ENCODE measurements around the gene RPTOR.

The RPTOR gene

DNA sequence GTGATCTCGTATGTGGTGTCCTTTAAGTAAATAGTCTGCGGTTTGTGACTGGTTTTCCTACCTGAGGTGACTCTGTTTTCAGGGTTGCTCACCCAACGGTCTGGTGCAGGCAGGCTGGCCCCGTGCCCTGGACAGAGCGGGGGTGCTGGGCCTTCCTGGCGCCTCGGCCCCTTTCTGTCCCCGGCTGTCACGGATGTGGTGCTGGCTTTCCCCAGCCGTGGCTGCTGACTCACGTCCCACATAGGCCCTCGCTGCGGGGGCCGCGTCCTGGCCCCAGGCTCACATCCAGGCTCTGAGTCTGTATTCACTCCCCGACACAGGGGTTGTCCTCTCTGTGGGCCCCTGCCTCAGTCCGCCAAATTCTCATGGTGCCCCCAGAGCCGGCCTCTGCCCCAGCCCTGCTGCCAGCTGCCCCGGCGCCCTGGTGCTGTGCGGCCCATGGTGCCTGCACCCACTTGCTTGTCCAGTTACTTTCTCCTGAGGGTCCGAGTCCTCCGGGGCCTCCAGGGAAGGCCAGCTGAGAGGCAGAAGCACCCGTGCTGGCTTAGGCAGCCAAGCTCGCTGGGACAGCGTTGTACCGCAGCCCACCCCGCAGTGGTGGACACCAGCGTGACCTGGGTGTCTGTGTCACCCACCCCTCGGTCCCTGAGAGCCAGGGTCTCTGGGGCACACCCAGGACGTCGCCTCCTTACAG is 452.9 kb downstream of the RPTOR start (continued):
- no peak for TF ChIP-seq ZNF214 (tag by site-specific recombination; IDR thresholded peaks at IDR 0.05; ENCODE audit: borderline replicate concordance)
- no peak for TF ChIP-seq ZIC2 (tag by site-specific recombination; IDR thresholded peaks at IDR 0.05)

DNA sequence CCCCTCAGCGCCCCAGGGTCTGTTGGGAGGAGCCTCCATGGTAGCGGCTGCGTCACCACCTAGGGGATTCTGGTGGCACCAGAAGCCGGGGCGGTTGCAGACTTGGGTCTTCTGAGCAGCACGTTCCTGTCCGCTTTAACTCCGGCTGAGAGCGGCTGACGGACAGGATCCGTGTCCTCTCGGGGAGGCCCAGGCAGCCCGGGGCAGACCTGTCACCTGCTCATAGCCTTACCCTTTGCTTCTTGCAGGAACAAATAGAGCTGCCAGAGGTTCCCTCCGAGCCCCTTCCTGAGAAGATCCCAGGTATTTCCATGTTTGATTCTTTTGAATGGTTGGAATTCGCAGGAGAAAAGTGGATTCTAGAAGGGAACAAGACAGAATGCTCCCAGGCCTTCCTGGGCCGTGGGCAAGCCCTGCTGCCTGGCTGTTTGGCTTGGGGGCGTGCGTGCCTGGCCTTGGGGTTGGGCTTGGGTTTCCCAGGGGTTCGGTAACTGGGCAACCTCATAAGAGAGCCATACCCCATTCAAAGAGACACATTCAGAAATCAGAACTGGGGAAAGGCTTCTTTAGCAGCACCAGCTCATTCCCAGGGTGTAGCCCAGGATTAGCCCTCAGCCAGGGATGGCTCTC is 453.6 kb downstream of the RPTOR start:
- ChIA-PET CTCF (no interaction called here), POLR2A (no interaction called here)
- TF ChIP-seq, protein P1, sequence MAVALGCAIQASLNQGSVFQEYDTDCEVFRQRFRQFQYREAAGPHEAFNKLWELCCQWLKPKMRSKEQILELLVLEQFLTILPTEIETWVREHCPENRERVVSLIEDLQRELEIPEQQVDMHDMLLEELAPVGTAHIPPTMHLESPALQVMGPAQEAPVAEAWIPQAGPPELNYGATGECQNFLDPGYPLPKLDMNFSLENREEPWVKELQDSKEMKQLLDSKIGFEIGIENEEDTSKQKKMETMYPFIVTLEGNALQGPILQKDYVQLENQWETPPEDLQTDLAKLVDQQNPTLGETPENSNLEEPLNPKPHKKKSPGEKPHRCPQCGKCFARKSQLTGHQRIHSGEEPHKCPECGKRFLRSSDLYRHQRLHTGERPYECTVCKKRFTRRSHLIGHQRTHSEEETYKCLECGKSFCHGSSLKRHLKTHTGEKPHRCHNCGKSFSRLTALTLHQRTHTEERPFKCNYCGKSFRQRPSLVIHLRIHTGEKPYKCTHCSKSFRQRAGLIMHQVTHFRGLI (tag by site-specific recombination; IDR thresholded peaks at IDR 0.05) = no peak
- no peak for TF ChIP-seq ZNF184 (tag by site-specific recombination; IDR thresholded peaks at IDR 0.05)
- TF ChIP-seq ZFP37 (tag by site-specific recombination; IDR thresholded peaks at IDR 0.05) = no peak
- TF ChIP-seq GLIS2 (tag by site-specific recombination; IDR thresholded peaks at IDR 0.05) = no peak
- peaks cover 7% of the 10 kb centered on the region for H3K4me1 ChIP-seq (ENCODE audit: control insufficient read depth, insufficient read depth, low read length)
- H3K4me3 ChIP-seq (ENCODE audit: low read depth, low read length) = no peak overlapping the region
- H3K9me3 ChIP-seq (ENCODE audit: control insufficient read depth, insufficient read depth, low read depth, low read length) = no peaks in the 10 kb centered on the region
- H3K36me3 ChIP-seq (ENCODE audit: control insufficient read depth in 2 of 2, insufficient read depth in 1 of 2, low read length in 2 of 2) = peaks cover 0 to 54% of the 10 kb centered on the region in 2 experiments; a peak in 2 of 3 replicates
- H3K27ac ChIP-seq (ENCODE audit: extremely low read depth, low read depth, low read length) = no peak overlapping the region

DNA sequence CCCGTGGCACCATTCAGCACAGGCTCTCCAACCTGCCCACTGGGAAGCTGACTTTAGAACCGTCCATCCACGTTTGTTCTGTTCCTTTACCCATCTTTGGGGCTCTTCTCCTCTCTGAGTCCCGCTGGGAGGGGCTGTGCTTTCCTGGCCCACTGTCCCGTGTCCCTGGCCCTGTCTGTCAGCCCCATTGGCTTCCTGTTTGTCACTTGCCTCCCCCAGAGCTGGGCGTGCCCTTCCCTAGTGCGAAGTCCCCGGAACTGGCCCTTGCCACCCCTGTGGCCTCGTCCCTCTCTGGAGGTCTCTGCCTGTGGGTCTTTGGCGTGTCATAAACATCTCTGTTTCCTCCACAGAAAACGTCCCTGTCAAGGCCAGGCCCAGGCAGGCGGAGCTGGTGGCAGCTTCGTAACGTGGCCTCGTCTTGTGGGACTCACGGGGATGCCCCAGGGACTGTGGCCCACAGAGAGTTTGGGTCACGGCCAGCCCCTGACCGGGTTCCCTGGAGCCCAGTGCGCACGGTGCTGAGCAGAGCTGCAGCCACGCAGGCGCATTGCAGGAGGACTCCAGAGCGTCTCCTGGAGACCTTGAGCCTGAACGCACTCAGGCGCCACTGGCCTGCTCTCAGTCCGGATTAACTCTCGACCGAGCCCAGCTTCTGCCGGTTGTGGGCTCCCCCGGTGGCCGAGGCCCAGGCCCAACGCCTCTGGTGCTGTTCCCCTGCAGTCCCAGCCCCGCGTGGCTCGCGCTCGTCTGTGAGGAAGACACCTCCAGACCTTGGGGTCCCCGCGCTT is 454.3 kb downstream of the RPTOR start:
- peaks cover 0 to 54% of the 10 kb centered on the region in 2 experiments; a peak in 2 of 3 replicates for H3K36me3 ChIP-seq (ENCODE audit: control insufficient read depth in 2 of 2, insufficient read depth in 1 of 2, low read length in 2 of 2)
- peaks cover 10% of the 10 kb centered on the region for H3K4me1 ChIP-seq (ENCODE audit: control insufficient read depth, insufficient read depth, low read length)
- no peak overlapping the region for H3K27ac ChIP-seq (ENCODE audit: extremely low read depth, low read depth, low read length)
- no peak overlapping the region for H3K4me3 ChIP-seq (ENCODE audit: low read depth, low read length)
- TF ChIP-seq, protein P2, sequence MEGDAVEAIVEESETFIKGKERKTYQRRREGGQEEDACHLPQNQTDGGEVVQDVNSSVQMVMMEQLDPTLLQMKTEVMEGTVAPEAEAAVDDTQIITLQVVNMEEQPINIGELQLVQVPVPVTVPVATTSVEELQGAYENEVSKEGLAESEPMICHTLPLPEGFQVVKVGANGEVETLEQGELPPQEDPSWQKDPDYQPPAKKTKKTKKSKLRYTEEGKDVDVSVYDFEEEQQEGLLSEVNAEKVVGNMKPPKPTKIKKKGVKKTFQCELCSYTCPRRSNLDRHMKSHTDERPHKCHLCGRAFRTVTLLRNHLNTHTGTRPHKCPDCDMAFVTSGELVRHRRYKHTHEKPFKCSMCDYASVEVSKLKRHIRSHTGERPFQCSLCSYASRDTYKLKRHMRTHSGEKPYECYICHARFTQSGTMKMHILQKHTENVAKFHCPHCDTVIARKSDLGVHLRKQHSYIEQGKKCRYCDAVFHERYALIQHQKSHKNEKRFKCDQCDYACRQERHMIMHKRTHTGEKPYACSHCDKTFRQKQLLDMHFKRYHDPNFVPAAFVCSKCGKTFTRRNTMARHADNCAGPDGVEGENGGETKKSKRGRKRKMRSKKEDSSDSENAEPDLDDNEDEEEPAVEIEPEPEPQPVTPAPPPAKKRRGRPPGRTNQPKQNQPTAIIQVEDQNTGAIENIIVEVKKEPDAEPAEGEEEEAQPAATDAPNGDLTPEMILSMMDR (tag by site-specific recombination; IDR thresholded peaks at IDR 0.05) = 0 out of 2 replicates have a peak, but pooled peaks have one; percentile 15
- TF ChIP-seq, protein P3, sequence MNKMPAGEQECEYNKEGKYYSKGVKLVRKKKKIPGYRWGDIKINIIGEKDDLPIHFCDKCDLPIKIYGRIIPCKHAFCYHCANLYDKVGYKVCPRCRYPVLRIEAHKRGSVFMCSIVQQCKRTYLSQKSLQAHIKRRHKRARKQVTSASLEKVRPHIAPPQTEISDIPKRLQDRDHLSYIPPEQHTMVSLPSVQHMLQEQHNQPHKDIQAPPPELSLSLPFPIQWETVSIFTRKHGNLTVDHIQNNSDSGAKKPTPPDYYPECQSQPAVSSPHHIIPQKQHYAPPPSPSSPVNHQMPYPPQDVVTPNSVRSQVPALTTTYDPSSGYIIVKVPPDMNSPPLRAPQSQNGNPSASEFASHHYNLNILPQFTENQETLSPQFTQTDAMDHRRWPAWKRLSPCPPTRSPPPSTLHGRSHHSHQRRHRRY (tag by site-specific recombination; IDR thresholded peaks at IDR 0.05) = no peak
- 0 out of 2 replicates have a peak, but pooled peaks have one; percentile 28 for TF ChIP-seq ZNF600 (tag by site-specific recombination; IDR thresholded peaks at IDR 0.05)
- TF ChIP-seq, protein P4, sequence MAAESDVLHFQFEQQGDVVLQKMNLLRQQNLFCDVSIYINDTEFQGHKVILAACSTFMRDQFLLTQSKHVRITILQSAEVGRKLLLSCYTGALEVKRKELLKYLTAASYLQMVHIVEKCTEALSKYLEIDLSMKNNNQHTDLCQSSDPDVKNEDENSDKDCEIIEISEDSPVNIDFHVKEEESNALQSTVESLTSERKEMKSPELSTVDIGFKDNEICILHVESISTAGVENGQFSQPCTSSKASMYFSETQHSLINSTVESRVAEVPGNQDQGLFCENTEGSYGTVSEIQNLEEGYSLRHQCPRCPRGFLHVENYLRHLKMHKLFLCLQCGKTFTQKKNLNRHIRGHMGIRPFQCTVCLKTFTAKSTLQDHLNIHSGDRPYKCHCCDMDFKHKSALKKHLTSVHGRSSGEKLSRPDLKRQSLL (tag by site-specific recombination; IDR thresholded peaks at IDR 0.05) = peak; percentile 72; the same call in 1 of the 2 replicates
- TF ChIP-seq GLIS1 (tag by site-specific recombination; IDR thresholded peaks at IDR 0.05) = peak; percentile 27; the same call in 1 of the 2 replicates
- no peak for TF ChIP-seq KLF16 (tag by site-specific recombination; IDR thresholded peaks at IDR 0.05)
- no peaks in the 10 kb centered on the region for H3K9me3 ChIP-seq (ENCODE audit: control insufficient read depth, insufficient read depth, low read depth, low read length)
- ChIA-PET POLR2A (interaction anchor here (1.0 kb wide), 1 partner anchor 99 kb away, joined by 3 read pairs; no protein-coding TSS in a partner anchor), CTCF (no interaction called here)
